ENCODE results near the gene CYP46A1. TPM values are rescaled to one million over a fixed set of nuclear protein-coding genes. Genes with fewer than 3 reads are reported as not detected.
"Not testable (repeated sequence)": the region's sequence is repeated elsewhere in the genome, so short reads cannot be mapped to it uniquely, and the experiment has no call there.

Gene CYP46A1
- total and polyA plus RNA-seq, 2 donors (not counting 1 experiment from before 2014, with no cell fraction given), result 0.27 to 0.28 TPM

- CTCF ChIA-PET, result no interaction called here
- DNase-seq (no peak), ATAC-seq (ENCODE audit: low read depth) (no peak)
- H3K9me3 ChIP-seq (ENCODE audit: control extremely low read depth in 1 of 3, control insufficient read depth in 2 of 3, insufficient read depth in 1 of 3, low read length in 2 of 3), result no peaks in the 10 kb centered on the region
- intact Hi-C loops (cut with micrococcal nuclease), result no loop called here
- no peak for TF ChIP-seq CTCF (IDR thresholded peaks at IDR 0.05)
- TF ChIP-seq EZH2 (IDR thresholded peaks at IDR 0.05; ENCODE audit: borderline replicate concordance, insufficient read depth, low read depth, low read length, poor library complexity, severe bottlenecking), result no peak
- Mint-ChIP-seq H3K9me3 (ENCODE audit: insufficient read depth) (no peaks in the 10 kb centered on the region), H3K27me3 (peaks cover 14% of the 10 kb centered on the region), H3K27ac (no peak overlapping the region), H3K4me1 (peaks cover 8% of the 10 kb centered on the region), H3K4me3 (no peak overlapping the region)
- H3K27ac ChIP-seq (ENCODE audit: low read length in 2 of 2), result no peak overlapping the region
- no peak overlapping the region for H3K4me2 ChIP-seq (replicated peaks; ENCODE audit: low read depth, low read length, poor library complexity, severe bottlenecking)
- H3K9ac ChIP-seq (ENCODE audit: low read length), result no peak overlapping the region
- no peaks in the 10 kb centered on the region for H3K27me3 ChIP-seq (replicated peaks in 1 of 4; ENCODE audit: control extremely low read depth in 1 of 4, control insufficient read depth in 3 of 4, insufficient read depth in 4 of 4, low read length in 3 of 4)
- no peaks in the 10 kb centered on the region for H3K4me1 ChIP-seq (ENCODE audit: control insufficient read depth in 2 of 2, insufficient read depth in 2 of 2, low read length in 2 of 2)
- no peaks in the 10 kb centered on the region for H4K20me1 ChIP-seq (ENCODE audit: control insufficient read depth, insufficient read depth, low read length, poor library complexity, severe bottlenecking)
- H3K4me3 ChIP-seq (ENCODE audit: control extremely low read depth in 1 of 5, extremely low read depth in 1 of 5, insufficient read depth in 1 of 5, low read depth in 2 of 5, low read length in 4 of 5), result no peak overlapping the region
- POLR2A ChIA-PET, result no interaction called here
- no peak overlapping the region for H2AFZ ChIP-seq (ENCODE audit: insufficient read depth, low read depth, low read length, poor library complexity, severe bottlenecking)
- H3K79me2 ChIP-seq (ENCODE audit: control insufficient read depth, insufficient read depth, low read length), result no peaks in the 10 kb centered on the region
- no peaks in the 10 kb centered on the region for H3K36me3 ChIP-seq (replicated peaks in 1 of 2; ENCODE audit: control extremely low read depth in 1 of 2, control insufficient read depth in 1 of 2, extremely low read depth in 1 of 2, insufficient read depth in 2 of 2, low read length in 1 of 2)
- 85% methylated on average over 6 of the region's 7 CpGs for WGBS (ENCODE audit: insufficient coverage)
These were observed 46.5 kb upstream of the CYP46A1 start for GRCh38 chr14:99637624-99638023.

GRCh38 chr14:99642771-99643170 lies 41.3 kb upstream of the CYP46A1 start:
- H3K27ac Mint-ChIP-seq; POLR2A ChIA-PET; H3K9ac ChIP-seq (ENCODE audit: low read length); H3K4me3 ChIP-seq (ENCODE audit: control extremely low read depth in 1 of 5, extremely low read depth in 1 of 5, insufficient read depth in 1 of 5, low read depth in 2 of 5, low read length in 4 of 5); H3K4me3 Mint-ChIP-seq; ATAC-seq (ENCODE audit: low read depth); H3K4me2 ChIP-seq (replicated peaks; ENCODE audit: low read depth, low read length, poor library complexity, severe bottlenecking); intact Hi-C loops (cut with micrococcal nuclease); H3K9me3 Mint-ChIP-seq (ENCODE audit: insufficient read depth); H2AFZ ChIP-seq (ENCODE audit: insufficient read depth, low read depth, low read length, poor library complexity, severe bottlenecking); DNase-seq; H3K4me1 Mint-ChIP-seq; H3K27ac ChIP-seq (ENCODE audit: low read length in 2 of 2); H3K9me3 ChIP-seq (ENCODE audit: control extremely low read depth in 1 of 3, control insufficient read depth in 2 of 3, insufficient read depth in 1 of 3, low read length in 2 of 3); CTCF ChIA-PET; H3K36me3 ChIP-seq (replicated peaks in 1 of 2; ENCODE audit: control extremely low read depth in 1 of 2, control insufficient read depth in 1 of 2, extremely low read depth in 1 of 2, insufficient read depth in 2 of 2, low read length in 1 of 2); H4K20me1 ChIP-seq (ENCODE audit: control insufficient read depth, insufficient read depth, low read length, poor library complexity, severe bottlenecking); H3K27me3 Mint-ChIP-seq; H3K4me1 ChIP-seq (ENCODE audit: control insufficient read depth in 2 of 2, insufficient read depth in 2 of 2, low read length in 2 of 2); H3K79me2 ChIP-seq (ENCODE audit: control insufficient read depth, insufficient read depth, low read length): not testable (repeated sequence)
- H3K27me3 ChIP-seq (replicated peaks in 1 of 4; ENCODE audit: control extremely low read depth in 1 of 4, control insufficient read depth in 3 of 4, insufficient read depth in 4 of 4, low read length in 3 of 4), result peaks cover 0 to 27% (median 8%) of the 10 kb centered on the region in 4 experiments
- WGBS (ENCODE audit: insufficient coverage), result 100% methylated on average over 1 of the region's 5 CpGs

Measured in B cell (primary cell).